ENCODE measurements around the gene CAND1.

- TF ChIP-seq POLR2A (IDR thresholded peaks at IDR 0.05) (no peak), CTCF (IDR thresholded peaks at IDR 0.05) (no peak), EP300 (IDR thresholded peaks at IDR 0.05) (no peak)
Observed at GRCh38 chr12:67268335-67268895, 743 bp upstream of the CAND1 start.
